ENCODE measurements around the gene KCNN3.

The KCNN3 gene

GRCh38 chr1:154714052-154714623 is 155.9 kb downstream of the KCNN3 start:
- no peaks in the 10 kb centered on the region for H3K4me1 ChIP-seq (ENCODE audit: insufficient read depth, low read length)
- no peaks in the 10 kb centered on the region for H3K27me3 ChIP-seq (ENCODE audit: insufficient read depth, low read length)
- H3K9me3 ChIP-seq (ENCODE audit: insufficient read depth, low read depth, low read length) = no peaks in the 10 kb centered on the region
- H3K9ac ChIP-seq (ENCODE audit: low read depth, low read length) = no peak overlapping the region
- H3K27ac ChIP-seq (ENCODE audit: low read depth, low read length) = no peak overlapping the region
- WGBS = 84% methylated on average over 2 of the region's 2 CpGs
- no peak overlapping the region for H3K4me3 ChIP-seq (ENCODE audit: low read length)
- no peaks in the 10 kb centered on the region for H3K36me3 ChIP-seq (ENCODE audit: insufficient read depth, low read length)

- Histone ChIP-seq H3K4me3 (ENCODE audit: low read length) (no peak overlapping the region), H3K27ac (ENCODE audit: low read depth, low read length) (no peak overlapping the region), H3K4me1 (ENCODE audit: insufficient read depth, low read length) (no peaks in the 10 kb centered on the region), H3K9me3 (ENCODE audit: insufficient read depth, low read depth, low read length) (no peaks in the 10 kb centered on the region), H3K27me3 (ENCODE audit: insufficient read depth, low read length) (no peaks in the 10 kb centered on the region), H3K36me3 (ENCODE audit: insufficient read depth, low read length) (no peaks in the 10 kb centered on the region), H3K9ac (ENCODE audit: low read depth, low read length) (no peak overlapping the region)
- 94% methylated on average over 11 of the region's 11 CpGs for WGBS
Observed at GRCh38 chr1:154713005-154713404, 157.1 kb downstream of the KCNN3 start.

GRCh38 chr1:154712166-154712810 is 157.8 kb downstream of the KCNN3 start:
- 89% methylated on average over 11 of the region's 11 CpGs for WGBS
- H3K4me1 ChIP-seq (ENCODE audit: insufficient read depth, low read length) = no peaks in the 10 kb centered on the region
- H3K9me3 ChIP-seq (ENCODE audit: insufficient read depth, low read depth, low read length) = no peaks in the 10 kb centered on the region
- H3K27me3 ChIP-seq (ENCODE audit: insufficient read depth, low read length) = no peaks in the 10 kb centered on the region
- no peak overlapping the region for H3K27ac ChIP-seq (ENCODE audit: low read depth, low read length)
- H3K4me3 ChIP-seq (ENCODE audit: low read length) = no peak overlapping the region
- no peaks in the 10 kb centered on the region for H3K36me3 ChIP-seq (ENCODE audit: insufficient read depth, low read length)
- H3K9ac ChIP-seq (ENCODE audit: low read depth, low read length) = no peak overlapping the region

GRCh38 chr1:154711416-154711815 is 158.7 kb downstream of the KCNN3 start:
- Histone ChIP-seq H3K9ac (ENCODE audit: low read depth, low read length) (no peak overlapping the region), H3K9me3 (ENCODE audit: insufficient read depth, low read depth, low read length) (no peaks in the 10 kb centered on the region), H3K27ac (ENCODE audit: low read depth, low read length) (no peak overlapping the region), H3K27me3 (ENCODE audit: insufficient read depth, low read length) (no peaks in the 10 kb centered on the region), H3K4me1 (ENCODE audit: insufficient read depth, low read length) (no peaks in the 10 kb centered on the region), H3K4me3 (ENCODE audit: low read length) (no peak overlapping the region), H3K36me3 (ENCODE audit: insufficient read depth, low read length) (no peaks in the 10 kb centered on the region)
- WGBS = 77% methylated on average over 1 of the region's 1 CpG

- no peaks in the 10 kb centered on the region for H3K36me3 ChIP-seq (ENCODE audit: insufficient read depth, low read length)
- no peaks in the 10 kb centered on the region for H3K4me1 ChIP-seq (ENCODE audit: insufficient read depth, low read length)
- no peaks in the 10 kb centered on the region for H3K9me3 ChIP-seq (ENCODE audit: insufficient read depth, low read depth, low read length)
- H3K27ac ChIP-seq (ENCODE audit: low read depth, low read length) = no peak overlapping the region
- no peak overlapping the region for H3K4me3 ChIP-seq (ENCODE audit: low read length)
- no peaks in the 10 kb centered on the region for H3K27me3 ChIP-seq (ENCODE audit: insufficient read depth, low read length)
- WGBS = 60% methylated on average over 6 of the region's 6 CpGs
- H3K9ac ChIP-seq (ENCODE audit: low read depth, low read length) = no peak overlapping the region
Observed at GRCh38 chr1:154710106-154710505, 160.0 kb downstream of the KCNN3 start.

- no peak overlapping the region for H3K4me3 ChIP-seq (ENCODE audit: low read length)
- no peaks in the 10 kb centered on the region for H3K36me3 ChIP-seq (ENCODE audit: insufficient read depth, low read length)
- H3K9me3 ChIP-seq (ENCODE audit: insufficient read depth, low read depth, low read length) = no peaks in the 10 kb centered on the region
- WGBS = 92% methylated on average over 17 of the region's 17 CpGs
- no peak overlapping the region for H3K9ac ChIP-seq (ENCODE audit: low read depth, low read length)
- H3K27me3 ChIP-seq (ENCODE audit: insufficient read depth, low read length) = no peaks in the 10 kb centered on the region
- H3K27ac ChIP-seq (ENCODE audit: low read depth, low read length) = no peak overlapping the region
- no peaks in the 10 kb centered on the region for H3K4me1 ChIP-seq (ENCODE audit: insufficient read depth, low read length)
Observed at GRCh38 chr1:154707901-154708463, 162.1 kb downstream of the KCNN3 start.

- Histone ChIP-seq H3K27ac (ENCODE audit: low read depth, low read length) (no peak overlapping the region), H3K9ac (ENCODE audit: low read depth, low read length) (no peak overlapping the region), H3K4me3 (ENCODE audit: low read length) (no peak overlapping the region), H3K36me3 (ENCODE audit: insufficient read depth, low read length) (no peaks in the 10 kb centered on the region), H3K27me3 (ENCODE audit: insufficient read depth, low read length) (no peaks in the 10 kb centered on the region), H3K4me1 (ENCODE audit: insufficient read depth, low read length) (no peaks in the 10 kb centered on the region), H3K9me3 (ENCODE audit: insufficient read depth, low read depth, low read length) (no peaks in the 10 kb centered on the region)
- 92% methylated on average over 1 of the region's 1 CpG for WGBS
Observed at GRCh38 chr1:154706851-154707250, 163.2 kb downstream of the KCNN3 start.

GRCh38 chr1:154705544-154705943 is 164.5 kb downstream of the KCNN3 start:
- Histone ChIP-seq H3K4me1 (ENCODE audit: insufficient read depth, low read length) (no peaks in the 10 kb centered on the region), H3K27ac (ENCODE audit: low read depth, low read length) (no peak overlapping the region), H3K9me3 (ENCODE audit: insufficient read depth, low read depth, low read length) (no peaks in the 10 kb centered on the region), H3K27me3 (ENCODE audit: insufficient read depth, low read length) (no peaks in the 10 kb centered on the region), H3K9ac (ENCODE audit: low read depth, low read length) (no peak overlapping the region), H3K36me3 (ENCODE audit: insufficient read depth, low read length) (no peaks in the 10 kb centered on the region), H3K4me3 (ENCODE audit: low read length) (no peak overlapping the region)
- 100% methylated on average over 1 of the region's 2 CpGs for WGBS

- Histone ChIP-seq H3K9ac (ENCODE audit: low read depth, low read length) (no peak overlapping the region), H3K9me3 (ENCODE audit: insufficient read depth, low read depth, low read length) (no peaks in the 10 kb centered on the region), H3K4me3 (ENCODE audit: low read length) (no peak overlapping the region), H3K4me1 (ENCODE audit: insufficient read depth, low read length) (no peaks in the 10 kb centered on the region), H3K36me3 (ENCODE audit: insufficient read depth, low read length) (no peaks in the 10 kb centered on the region), H3K27ac (ENCODE audit: low read depth, low read length) (no peak overlapping the region), H3K27me3 (ENCODE audit: insufficient read depth, low read length) (no peaks in the 10 kb centered on the region)
- WGBS = 29% methylated on average over 5 of the region's 5 CpGs
Observed at GRCh38 chr1:154703170-154703569, 166.9 kb downstream of the KCNN3 start.

GRCh38 chr1:154698320-154699096 is 171.6 kb downstream of the KCNN3 start:
- H3K27me3 ChIP-seq (ENCODE audit: insufficient read depth, low read length) = no peaks in the 10 kb centered on the region
- H3K9me3 ChIP-seq (ENCODE audit: insufficient read depth, low read depth, low read length) = no peaks in the 10 kb centered on the region
- H3K4me3 ChIP-seq (ENCODE audit: low read length) = no peak overlapping the region
- WGBS = 88% methylated on average over 4 of the region's 4 CpGs
- H3K9ac ChIP-seq (ENCODE audit: low read depth, low read length) = no peak overlapping the region
- H3K27ac ChIP-seq (ENCODE audit: low read depth, low read length) = no peak overlapping the region; the same call in 1 of the 2 replicates
- no peaks in the 10 kb centered on the region for H3K4me1 ChIP-seq (ENCODE audit: insufficient read depth, low read length)
- no peaks in the 10 kb centered on the region for H3K36me3 ChIP-seq (ENCODE audit: insufficient read depth, low read length)

GRCh38 chr1:154697710-154698109 is 172.4 kb downstream of the KCNN3 start:
- no peak overlapping the region for H3K27ac ChIP-seq (ENCODE audit: low read depth, low read length)

More at GRCh38 chr1:154697710-154698109, 172.4 kb downstream of the KCNN3 start:
- H3K9ac ChIP-seq (ENCODE audit: low read depth, low read length) = no peak overlapping the region
- H3K9me3 ChIP-seq (ENCODE audit: insufficient read depth, low read depth, low read length) = no peaks in the 10 kb centered on the region
- no peaks in the 10 kb centered on the region for H3K27me3 ChIP-seq (ENCODE audit: insufficient read depth, low read length)
- no peaks in the 10 kb centered on the region for H3K4me1 ChIP-seq (ENCODE audit: insufficient read depth, low read length)
- no peak overlapping the region for H3K4me3 ChIP-seq (ENCODE audit: low read length)
- no peaks in the 10 kb centered on the region for H3K36me3 ChIP-seq (ENCODE audit: insufficient read depth, low read length)

All from HUES64 (cell line).